ENCODE data around the gene PLB1.

DNA sequence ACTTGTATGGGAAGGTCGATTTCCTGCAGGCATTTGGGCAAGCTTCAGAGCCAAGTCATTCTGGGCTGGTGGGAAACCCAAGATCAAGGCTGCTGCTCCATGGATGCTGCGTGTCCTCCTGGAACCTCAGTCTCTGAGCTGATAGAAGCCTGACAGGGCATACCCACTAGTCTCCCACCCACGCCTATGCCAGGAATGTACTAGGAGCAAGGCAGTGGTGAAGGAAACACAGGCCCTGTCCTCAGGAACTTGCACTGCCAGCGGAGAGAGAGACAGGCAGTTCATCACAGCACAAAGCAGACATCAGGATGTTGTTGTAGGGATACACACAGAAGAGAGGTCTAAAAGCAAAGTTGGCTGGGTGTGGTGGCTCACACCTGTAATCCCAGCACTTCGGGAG lies 84.2 kb downstream of the PLB1 start:
- TF ChIP-seq EP300 (IDR thresholded peaks at IDR 0.05) (no peak), POLR2A (IDR thresholded peaks at IDR 0.05; ENCODE audit: low read length) (no peak), CEBPB (IDR thresholded peaks at IDR 0.05) (no peak), TP53 (CRISPR knock-in tag; IDR thresholded peaks at IDR 0.05) (no peak), JUN (IDR thresholded peaks at IDR 0.05) (no peak)
- TF ChIP-seq, protein P1, sequence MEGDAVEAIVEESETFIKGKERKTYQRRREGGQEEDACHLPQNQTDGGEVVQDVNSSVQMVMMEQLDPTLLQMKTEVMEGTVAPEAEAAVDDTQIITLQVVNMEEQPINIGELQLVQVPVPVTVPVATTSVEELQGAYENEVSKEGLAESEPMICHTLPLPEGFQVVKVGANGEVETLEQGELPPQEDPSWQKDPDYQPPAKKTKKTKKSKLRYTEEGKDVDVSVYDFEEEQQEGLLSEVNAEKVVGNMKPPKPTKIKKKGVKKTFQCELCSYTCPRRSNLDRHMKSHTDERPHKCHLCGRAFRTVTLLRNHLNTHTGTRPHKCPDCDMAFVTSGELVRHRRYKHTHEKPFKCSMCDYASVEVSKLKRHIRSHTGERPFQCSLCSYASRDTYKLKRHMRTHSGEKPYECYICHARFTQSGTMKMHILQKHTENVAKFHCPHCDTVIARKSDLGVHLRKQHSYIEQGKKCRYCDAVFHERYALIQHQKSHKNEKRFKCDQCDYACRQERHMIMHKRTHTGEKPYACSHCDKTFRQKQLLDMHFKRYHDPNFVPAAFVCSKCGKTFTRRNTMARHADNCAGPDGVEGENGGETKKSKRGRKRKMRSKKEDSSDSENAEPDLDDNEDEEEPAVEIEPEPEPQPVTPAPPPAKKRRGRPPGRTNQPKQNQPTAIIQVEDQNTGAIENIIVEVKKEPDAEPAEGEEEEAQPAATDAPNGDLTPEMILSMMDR (IDR thresholded peaks at IDR 0.05): no peak

Data from A549 (cell line).